ENCODE data around the gene DNAJB8. TPM values are rescaled to one million over a fixed set of nuclear protein-coding genes. Genes with fewer than 3 reads are reported as not detected.

Gene DNAJB8
- total and polyA plus RNA-seq, 9 of the 15 experiments (the other 6 are each of a cell fraction or from before 2014, with no cell fraction given): not detected

DNA sequence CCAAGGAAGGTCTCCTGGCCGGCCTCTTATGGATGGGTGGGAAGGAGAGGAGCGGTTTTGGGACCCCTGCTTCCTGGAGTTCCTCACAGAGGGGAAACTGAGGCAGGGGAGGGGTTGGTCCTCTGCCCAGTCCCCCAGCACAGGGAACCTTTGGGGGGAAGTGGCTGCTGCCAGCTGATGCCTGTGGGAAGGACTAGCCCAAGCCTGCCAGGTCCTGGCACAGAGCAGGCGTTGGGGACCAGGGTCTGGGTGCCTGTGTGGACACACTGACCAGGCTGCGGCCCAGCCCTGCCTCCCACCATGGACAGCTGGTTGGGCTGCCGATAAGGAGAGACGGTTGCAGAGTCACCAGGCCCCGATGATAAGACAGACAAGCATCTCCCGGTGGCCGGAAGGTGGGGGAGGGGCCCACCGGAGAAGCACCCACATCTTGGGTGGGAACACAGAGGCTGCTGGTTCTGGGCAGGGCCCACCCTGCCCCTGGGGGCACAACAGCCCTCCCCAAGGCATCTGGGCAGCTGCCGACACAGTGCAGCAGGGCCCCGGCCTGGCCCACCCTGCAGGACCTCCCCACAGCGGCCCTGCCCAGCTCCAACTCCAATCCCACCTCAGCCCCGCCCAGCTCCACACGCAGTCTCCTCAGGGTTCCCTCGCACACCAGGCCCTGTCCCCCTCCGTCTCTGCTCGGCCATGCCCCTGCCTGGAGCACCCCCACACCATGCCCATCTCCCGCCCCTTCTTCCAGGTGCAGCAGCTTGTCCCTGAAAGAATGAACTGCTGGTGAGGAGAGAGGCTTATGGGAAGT, 50.7 kb downstream of the DNAJB8 start (continued):
- TF ChIP-seq, protein P1, sequence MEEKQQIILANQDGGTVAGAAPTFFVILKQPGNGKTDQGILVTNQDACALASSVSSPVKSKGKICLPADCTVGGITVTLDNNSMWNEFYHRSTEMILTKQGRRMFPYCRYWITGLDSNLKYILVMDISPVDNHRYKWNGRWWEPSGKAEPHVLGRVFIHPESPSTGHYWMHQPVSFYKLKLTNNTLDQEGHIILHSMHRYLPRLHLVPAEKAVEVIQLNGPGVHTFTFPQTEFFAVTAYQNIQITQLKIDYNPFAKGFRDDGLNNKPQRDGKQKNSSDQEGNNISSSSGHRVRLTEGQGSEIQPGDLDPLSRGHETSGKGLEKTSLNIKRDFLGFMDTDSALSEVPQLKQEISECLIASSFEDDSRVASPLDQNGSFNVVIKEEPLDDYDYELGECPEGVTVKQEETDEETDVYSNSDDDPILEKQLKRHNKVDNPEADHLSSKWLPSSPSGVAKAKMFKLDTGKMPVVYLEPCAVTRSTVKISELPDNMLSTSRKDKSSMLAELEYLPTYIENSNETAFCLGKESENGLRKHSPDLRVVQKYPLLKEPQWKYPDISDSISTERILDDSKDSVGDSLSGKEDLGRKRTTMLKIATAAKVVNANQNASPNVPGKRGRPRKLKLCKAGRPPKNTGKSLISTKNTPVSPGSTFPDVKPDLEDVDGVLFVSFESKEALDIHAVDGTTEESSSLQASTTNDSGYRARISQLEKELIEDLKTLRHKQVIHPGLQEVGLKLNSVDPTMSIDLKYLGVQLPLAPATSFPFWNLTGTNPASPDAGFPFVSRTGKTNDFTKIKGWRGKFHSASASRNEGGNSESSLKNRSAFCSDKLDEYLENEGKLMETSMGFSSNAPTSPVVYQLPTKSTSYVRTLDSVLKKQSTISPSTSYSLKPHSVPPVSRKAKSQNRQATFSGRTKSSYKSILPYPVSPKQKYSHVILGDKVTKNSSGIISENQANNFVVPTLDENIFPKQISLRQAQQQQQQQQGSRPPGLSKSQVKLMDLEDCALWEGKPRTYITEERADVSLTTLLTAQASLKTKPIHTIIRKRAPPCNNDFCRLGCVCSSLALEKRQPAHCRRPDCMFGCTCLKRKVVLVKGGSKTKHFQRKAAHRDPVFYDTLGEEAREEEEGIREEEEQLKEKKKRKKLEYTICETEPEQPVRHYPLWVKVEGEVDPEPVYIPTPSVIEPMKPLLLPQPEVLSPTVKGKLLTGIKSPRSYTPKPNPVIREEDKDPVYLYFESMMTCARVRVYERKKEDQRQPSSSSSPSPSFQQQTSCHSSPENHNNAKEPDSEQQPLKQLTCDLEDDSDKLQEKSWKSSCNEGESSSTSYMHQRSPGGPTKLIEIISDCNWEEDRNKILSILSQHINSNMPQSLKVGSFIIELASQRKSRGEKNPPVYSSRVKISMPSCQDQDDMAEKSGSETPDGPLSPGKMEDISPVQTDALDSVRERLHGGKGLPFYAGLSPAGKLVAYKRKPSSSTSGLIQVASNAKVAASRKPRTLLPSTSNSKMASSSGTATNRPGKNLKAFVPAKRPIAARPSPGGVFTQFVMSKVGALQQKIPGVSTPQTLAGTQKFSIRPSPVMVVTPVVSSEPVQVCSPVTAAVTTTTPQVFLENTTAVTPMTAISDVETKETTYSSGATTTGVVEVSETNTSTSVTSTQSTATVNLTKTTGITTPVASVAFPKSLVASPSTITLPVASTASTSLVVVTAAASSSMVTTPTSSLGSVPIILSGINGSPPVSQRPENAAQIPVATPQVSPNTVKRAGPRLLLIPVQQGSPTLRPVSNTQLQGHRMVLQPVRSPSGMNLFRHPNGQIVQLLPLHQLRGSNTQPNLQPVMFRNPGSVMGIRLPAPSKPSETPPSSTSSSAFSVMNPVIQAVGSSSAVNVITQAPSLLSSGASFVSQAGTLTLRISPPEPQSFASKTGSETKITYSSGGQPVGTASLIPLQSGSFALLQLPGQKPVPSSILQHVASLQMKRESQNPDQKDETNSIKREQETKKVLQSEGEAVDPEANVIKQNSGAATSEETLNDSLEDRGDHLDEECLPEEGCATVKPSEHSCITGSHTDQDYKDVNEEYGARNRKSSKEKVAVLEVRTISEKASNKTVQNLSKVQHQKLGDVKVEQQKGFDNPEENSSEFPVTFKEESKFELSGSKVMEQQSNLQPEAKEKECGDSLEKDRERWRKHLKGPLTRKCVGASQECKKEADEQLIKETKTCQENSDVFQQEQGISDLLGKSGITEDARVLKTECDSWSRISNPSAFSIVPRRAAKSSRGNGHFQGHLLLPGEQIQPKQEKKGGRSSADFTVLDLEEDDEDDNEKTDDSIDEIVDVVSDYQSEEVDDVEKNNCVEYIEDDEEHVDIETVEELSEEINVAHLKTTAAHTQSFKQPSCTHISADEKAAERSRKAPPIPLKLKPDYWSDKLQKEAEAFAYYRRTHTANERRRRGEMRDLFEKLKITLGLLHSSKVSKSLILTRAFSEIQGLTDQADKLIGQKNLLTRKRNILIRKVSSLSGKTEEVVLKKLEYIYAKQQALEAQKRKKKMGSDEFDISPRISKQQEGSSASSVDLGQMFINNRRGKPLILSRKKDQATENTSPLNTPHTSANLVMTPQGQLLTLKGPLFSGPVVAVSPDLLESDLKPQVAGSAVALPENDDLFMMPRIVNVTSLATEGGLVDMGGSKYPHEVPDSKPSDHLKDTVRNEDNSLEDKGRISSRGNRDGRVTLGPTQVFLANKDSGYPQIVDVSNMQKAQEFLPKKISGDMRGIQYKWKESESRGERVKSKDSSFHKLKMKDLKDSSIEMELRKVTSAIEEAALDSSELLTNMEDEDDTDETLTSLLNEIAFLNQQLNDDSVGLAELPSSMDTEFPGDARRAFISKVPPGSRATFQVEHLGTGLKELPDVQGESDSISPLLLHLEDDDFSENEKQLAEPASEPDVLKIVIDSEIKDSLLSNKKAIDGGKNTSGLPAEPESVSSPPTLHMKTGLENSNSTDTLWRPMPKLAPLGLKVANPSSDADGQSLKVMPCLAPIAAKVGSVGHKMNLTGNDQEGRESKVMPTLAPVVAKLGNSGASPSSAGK (IDR thresholded peaks at IDR 0.05): no peak; the same call in 1 of the 2 replicates
- TF ChIP-seq ZNF134 (CRISPR knock-in tag; conservative IDR thresholded peaks at IDR 0.05) (peak; percentile 26), ZC3H8 (IDR thresholded peaks at IDR 0.05) (no peak), MXI1 (IDR thresholded peaks at IDR 0.05; ENCODE audit: low read depth, low read length) (no peak), MAFF (IDR thresholded peaks at IDR 0.05; ENCODE audit: low read length) (peak; percentile 26; the same call in 1 of the 2 replicates), RNF2 (IDR thresholded peaks at IDR 0.05) (peak; percentile 100), PHB2 (IDR thresholded peaks at IDR 0.05; ENCODE audit: low read depth) (peak; percentile 9; the same call in 1 of the 2 replicates), NFIX (CRISPR knock-in tag; IDR thresholded peaks at IDR 0.05; ENCODE audit: low read depth) (peak; percentile 14; the same call in 1 of the 2 replicates), CREBBP (IDR thresholded peaks at IDR 0.05; ENCODE audit: low read depth, low read length) (no peak), ELF4 (CRISPR knock-in tag; IDR thresholded peaks at IDR 0.05) (peak; percentile 14; the same call in 1 of the 2 replicates), KDM5B (IDR thresholded peaks at IDR 0.05; ENCODE audit: insufficient replicate concordance, low read depth, low read length) (peak; percentile 73), ZC3H11A (IDR thresholded peaks at IDR 0.05; ENCODE audit: low read depth, low read length) (no peak), TOE1 (IDR thresholded peaks at IDR 0.05; ENCODE audit: borderline replicate concordance) (peak; percentile 8; the same call in 1 of the 2 replicates), TOE1 (CRISPR knock-in tag; IDR thresholded peaks at IDR 0.05; ENCODE audit: borderline replicate concordance, low read depth) (no peak), KLF10 (CRISPR knock-in tag; IDR thresholded peaks at IDR 0.05) (no peak), TEAD1 (CRISPR knock-in tag; IDR thresholded peaks at IDR 0.05) (no peak; a peak in 2 of 4 replicates), TFAM (CRISPR knock-in tag; conservative IDR thresholded peaks at IDR 0.05) (no peak)
- TF ChIP-seq, protein P2, sequence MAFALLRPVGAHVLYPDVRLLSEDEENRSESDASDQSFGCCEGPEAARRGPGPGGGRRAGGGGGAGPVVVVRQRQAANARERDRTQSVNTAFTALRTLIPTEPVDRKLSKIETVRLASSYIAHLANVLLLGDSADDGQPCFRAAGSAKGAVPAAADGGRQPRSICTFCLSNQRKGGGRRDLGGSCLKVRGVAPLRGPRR (CRISPR knock-in tag; IDR thresholded peaks at IDR 0.05): no peak

Measured in K562 (cell line).